Prostate gland (tissue), 2 donors: Measurements from ENCODE around the gene RET.

ENCODE experiments used
- CTCF ChIP-seq, 4 experiments: fragments of 200-600 bp in 2 of 4; fragments of 450-650 bp in 2 of 4; sonication (generic) in 2 of 4; IDR thresholded peaks; 1 replicate in 3 of 4; 2 replicates in 1 of 4; pipeline ENCODE4 v1.5.1; 2016 to 2019; ENCODE audit warnings: antibody characterized with exemption in 4 of 4, mild to moderate bottlenecking in 2 of 4, moderate library complexity in 2 of 4
- POLR2A ChIP-seq: fragments of 450-650 bp; IDR thresholded peaks from one replicate; pipeline ENCODE4 v1.6.1; 2016; ENCODE audit warnings: antibody characterized with exemption, mild to moderate bottlenecking
- POLR2AphosphoS5 ChIP-seq: sonication (generic); formaldehyde crosslinking; IDR thresholded peaks from one replicate; pipeline ENCODE4 v1.6.1; 2017; ENCODE audit warnings: antibody characterized with exemption

GRCh38 chr10:43126759-43127424 is 50.0 kb downstream of the RET start:
- TF ChIP-seq CTCF (IDR thresholded peaks at IDR 0.05) (no peak), POLR2A (no peak), POLR2AphosphoS5 (no peak)
